Measurements from ENCODE around the gene SS18L1. TPM values are rescaled to one million over a fixed set of nuclear protein-coding genes. Genes with fewer than 3 reads are reported as not detected.
A peak's percentile ranks its signal among the peaks of the same experiment; 100 is the strongest.

SS18L1 gene
- polyA plus RNA-seq, 5 donors: 19.2 to 26.8 (median 23.8) TPM

DNA sequence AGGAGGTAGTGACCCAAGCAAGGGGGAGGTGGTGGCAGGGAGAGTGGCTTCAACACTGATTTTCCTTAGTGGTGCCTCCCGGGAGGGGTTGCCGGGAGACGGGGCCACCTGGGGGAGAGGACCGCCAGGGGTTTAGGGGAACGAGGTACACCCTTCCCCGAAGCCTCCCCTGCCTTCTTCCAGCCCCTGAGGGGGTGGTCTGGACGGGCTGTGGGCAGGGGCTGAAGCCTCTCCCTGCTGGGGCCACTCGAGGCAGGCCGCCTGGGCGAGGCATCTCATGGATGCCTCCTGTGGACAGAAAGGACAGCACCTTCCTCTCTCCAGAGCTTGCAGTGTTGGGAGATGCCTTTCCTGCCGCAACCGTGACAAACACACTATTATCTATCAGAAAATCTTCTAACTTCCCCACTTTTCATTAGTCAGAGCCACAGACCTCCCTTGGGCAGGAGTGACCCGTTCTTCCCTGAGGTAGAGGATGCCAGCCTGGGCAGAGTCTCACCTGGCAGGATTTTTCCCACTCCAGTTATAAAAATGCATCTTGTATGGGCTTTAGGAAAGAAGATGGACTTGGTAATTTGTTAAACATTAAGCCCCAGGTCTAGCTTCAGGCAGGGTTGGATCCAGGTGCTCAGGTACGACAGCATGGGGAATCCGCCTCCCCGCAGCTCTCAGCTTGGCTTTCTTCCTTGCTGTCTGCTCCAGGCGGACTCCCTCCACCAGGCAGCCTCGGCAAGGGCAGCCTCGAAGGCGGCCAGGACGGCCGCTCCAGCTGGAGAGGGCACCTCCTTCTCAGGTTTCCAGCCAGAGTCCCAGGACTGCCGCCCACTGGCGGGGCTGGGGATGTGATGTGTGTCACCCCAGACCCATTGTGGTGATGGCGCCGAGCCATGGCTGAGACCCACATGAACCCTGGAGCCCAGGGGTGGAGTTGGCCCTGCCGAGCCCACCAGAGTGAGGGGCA is 65.5 kb downstream of the SS18L1 start:
- no peak for DNase-seq

DNA sequence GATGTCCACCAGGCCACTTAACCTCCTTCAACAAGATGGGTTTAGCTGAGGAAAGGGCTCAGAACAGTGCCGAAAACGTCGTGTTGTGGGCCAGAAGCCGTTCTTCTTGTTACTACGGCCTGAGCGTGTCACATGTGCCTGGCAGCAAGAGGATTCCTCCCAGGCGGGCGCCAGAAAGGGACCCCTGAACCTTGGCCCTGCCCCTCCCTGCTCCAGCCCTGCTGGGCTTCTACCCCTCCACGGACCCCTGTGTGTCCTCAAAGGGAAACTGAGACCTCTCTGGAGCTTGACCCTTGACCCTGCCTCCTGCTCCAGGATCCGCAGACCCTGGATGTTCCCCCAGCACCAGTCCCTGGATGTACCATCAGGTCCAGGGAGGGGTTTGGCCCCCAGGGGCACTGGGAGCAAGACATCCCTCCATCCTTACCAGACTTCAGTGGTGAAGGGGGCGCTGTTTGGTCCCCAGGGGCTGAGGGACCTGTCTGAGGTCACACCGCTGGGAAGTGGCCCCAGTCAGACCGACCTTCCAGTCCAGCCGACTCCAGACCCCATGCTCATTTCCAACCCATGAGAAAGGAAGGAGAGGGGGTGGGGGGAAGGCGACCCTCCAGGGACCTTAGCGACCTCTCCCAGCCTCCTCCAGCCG is 66.4 kb downstream of the SS18L1 start:
- no peak for DNase-seq

DNA sequence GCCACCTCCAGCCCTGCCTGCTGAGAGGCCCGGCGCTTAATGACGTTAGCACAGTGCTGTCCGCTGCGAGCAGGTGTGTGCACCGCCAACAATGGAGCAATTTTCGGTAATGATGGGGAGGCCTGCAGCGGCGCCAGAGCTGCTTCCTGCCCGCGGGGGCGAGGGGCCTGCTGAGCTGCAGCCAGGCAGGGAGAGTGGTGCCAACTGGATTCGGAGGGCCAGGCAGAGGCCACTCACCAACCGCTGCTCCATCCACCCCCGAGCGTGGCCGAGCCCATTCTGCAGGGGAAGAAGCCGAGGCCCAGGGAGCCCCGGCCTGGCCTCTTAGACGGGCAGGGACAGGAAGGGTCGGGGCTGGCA is 66.9 kb downstream of the SS18L1 start:
- no peak for DNase-seq

DNA sequence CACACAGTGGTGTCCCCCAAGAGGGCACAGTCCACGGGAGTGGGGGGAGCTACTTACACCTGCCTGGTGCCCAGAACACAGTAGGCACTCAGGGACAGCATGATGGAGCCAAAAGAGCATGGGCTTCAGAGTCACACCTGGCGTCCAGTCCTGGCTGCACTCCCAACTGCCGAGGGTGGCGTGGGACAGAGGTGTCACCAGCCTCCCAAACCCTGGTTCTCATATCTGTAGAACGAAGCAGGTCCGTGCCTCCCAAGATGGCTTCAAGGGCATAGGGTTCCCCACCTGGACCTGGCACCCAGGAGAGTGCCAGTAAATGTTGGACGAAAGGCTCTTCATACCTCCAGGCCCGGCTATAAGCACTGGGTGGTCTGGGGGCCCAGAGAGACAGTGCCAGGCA is 67.6 kb downstream of the SS18L1 start:
- no peak for DNase-seq

DNA sequence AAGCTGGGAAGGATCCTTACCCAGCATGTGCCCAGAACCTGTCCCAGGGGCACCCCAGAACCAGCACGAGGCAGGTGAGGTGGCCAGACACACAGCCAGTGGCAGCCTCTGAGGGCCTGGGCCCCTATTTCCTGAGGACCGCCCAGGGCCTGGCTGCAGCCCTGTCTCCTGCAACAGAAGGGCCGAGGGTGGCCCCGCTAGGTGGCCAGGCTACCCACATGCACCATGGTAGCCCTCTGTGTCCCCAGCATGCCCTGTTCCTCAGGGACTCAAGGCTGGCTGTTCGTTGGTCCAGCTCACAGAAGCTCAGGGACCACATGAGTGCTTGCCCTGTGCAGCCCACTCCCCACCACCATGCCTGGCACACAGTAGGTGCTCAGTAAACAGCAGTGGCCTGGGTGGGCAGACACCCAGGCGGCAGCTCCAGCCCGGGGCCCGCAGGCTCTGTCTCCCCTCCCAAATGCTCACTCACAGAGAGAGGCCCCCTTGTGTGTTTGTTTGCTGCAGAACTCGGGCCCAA is 68.3 kb downstream of the SS18L1 start:
- no peak for DNase-seq

DNA sequence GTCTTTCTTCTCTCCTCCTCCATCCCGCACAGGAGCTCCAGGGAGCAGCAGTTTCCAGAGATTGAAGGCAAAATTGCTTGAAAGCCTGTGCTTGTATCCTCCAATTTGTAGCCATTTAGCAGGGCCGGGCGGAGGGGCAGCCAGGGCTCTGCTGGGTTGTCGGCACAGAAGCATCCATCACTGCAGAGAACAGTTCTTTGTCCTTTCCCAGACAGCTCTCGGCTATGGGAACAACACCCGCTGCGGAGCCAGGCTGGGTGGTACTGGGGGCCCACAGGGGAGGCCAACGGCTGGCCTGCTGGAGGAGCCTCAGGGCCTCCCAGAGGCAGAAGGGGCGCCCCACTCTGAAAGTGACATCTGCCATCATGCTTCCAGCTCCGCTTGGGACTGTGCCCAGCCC is 68.7 kb downstream of the SS18L1 start:
- no peak for DNase-seq

DNA sequence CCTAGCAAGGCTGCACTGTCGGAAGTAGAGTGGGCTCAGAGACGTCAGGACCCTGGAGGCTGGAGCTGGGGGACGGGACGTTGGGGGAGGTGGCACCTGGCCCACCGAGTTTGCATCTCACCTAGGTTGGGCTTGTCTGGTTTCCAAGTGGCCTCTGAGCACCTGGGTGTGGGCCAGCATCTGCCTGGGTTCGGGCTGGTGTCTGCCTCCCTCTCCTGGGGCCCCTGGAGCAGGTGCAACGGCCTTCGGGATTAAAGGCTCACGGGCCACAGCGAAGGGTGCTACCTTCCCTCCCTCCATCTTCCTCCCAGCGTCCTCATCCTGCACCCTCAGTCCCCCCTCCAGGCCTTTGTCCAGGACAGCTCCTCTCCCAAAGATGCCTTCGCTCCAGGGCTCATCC is 70.5 kb downstream of the SS18L1 start:
- DNase-seq: no peak

DNA sequence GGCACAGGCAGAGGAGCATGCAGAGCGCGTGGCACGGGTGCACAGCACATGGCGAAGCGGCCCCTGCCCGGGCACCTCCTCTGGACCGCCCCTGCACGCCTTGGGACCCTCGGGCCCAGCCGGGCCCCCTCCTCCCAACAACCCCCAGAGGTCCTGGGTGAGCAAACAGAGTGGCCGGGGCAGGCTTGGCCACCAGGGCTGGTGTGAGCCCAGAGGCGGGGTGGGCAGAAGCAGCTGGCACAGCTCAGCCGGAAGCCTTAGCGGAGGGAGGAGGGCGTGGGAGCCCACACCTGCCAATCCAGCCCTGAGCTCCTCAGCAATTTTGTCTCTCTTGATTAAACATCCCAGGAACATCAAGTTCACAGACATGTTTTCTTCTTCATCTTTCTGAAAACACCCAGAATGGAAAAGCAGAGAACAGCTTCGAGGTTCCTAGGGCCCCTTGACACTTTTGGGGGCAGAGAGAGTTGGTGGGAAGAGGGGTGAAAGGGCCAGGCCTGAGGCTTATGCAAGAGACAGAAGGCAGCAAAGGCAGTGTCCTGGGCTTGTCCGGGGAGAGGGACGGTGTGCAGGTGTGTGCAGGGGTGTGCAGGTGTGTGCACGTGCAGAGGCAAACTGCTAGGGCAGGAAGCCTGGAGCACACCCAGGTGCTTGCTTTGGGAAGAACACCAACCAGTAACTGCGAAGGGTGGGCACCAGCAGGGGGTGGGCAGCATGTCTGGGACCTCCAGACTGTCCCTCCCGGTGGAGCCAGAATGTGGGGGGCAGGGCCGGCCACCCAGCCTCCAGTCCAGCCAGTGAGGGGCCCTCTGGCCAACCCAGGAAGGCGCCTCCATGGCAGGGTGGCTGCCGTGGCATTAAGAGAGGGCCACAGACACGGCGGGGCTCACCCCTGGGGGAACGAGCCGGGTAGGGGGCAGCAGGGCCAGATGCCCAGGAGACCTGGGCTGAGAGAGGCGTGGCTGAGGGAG is 71.7 kb downstream of the SS18L1 start:
- no peak for DNase-seq

DNA sequence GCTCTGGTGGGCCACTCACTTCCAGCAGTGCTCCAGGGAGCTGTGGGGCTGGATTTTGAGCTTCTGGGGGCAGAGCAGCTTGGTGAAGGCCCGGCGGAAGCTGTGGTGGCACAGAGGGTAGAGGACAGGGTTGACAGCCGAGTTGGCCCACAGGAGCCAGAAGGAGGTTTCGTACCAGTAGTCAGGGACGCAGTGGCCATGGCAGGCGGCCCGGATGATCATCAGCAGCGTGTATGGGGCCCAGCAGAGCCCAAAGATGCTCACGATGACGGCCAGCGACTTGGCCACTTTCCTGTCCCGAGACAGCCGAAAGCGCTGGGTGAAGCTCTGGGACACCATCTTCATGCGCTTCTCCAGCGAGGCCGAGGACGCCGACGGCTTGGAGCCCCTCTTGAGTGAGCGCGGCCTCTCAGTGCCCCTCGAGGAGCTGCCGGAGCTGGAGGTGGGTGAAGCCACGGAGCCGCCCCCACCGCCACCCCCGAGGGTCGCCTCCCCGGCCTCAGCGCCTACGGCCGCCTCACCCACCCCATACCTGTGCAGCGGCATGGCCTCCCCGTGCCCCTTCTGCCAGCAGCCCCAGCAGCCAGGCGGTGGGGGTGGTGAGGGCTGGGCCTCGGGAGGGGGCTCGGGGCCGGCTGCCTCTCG is 72.5 kb downstream of the SS18L1 start:
- no peak for DNase-seq

DNA sequence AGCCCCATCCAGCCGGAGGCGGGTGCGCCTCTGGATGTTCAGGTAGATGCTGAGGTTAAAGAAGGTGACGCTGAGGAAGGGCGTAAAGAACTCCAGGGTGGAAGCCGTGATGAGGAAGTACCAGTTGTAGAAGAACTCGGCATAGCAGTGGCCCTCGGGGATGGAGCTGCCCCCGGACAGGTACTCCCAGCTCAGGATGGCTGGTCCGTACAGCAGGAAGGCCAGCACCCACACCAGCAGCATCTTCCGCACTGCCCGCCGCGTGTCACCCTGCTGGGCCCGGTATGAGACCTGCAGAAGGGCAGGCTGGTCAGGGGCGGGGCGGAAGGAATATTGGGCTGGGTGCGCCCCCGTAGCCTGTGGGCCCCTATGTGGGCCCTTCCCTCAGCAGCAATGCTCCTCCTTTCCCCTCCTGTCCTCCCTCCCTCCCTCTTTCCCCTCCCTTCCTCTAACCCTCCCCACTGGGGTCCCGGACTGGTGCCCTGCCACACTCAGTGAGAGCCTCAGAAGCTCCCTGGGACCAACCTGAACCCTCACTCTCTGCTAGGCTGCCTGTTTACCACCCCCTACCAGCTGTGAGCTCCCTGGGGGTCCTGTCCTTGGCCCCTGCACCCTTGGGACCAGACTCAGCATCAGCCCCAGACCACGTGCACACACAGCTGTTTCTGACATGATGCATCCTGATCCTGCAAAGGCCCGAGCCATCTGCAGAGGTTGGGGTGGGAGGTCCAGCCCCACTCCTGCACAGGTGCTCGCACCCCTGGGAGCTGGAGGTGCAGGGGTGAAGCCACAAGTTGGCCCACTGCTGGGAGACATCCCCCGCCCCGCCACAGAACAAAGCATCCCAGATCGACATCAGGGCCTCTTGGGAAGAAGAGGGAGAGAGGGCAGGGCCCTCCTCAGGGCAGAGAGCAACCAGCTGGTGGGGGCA is 73.3 kb downstream of the SS18L1 start:
- no peak for DNase-seq

DNA sequence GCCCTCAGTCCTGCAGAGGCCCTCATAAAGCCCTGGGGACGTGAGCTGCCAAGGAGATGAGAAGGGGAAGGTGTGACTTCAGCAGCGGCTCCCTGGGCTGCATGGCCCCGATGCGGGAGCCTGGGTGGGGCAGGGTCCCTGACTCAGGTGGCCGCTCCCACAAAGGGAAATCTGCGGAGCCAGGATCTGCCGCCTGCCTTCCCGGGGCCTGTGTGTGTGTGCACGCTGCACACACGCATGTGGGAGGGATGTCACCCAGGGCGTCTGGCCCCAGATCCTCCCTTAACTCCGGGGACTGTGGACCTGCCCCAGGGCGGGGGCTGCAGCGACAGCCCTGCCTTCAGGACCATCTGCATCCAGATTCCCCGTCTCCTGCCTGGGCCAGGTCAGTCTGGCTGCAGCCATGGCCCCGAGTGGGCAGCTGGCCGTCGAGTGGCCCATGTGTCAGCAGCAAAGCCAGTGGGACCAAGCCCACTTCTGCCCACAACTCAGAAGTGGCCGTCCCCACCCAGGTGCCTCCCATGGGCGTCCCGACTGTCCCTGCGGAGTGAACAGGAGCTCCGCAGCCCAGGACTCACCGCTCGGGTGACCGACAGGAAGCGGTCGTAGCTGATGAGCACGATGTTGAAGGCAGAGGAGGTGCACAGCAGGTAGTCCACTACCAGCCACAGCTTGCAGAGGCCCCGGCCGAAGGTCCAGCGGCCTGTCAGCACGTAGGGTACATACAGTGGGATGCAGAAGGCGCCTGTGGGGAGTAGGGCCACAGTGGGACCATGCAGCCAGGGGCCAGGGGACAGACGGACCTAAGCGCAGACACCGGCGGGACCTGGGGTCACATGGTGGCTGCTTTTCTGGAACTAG is 74.6 kb downstream of the SS18L1 start:
- DNase-seq: no peak

DNA sequence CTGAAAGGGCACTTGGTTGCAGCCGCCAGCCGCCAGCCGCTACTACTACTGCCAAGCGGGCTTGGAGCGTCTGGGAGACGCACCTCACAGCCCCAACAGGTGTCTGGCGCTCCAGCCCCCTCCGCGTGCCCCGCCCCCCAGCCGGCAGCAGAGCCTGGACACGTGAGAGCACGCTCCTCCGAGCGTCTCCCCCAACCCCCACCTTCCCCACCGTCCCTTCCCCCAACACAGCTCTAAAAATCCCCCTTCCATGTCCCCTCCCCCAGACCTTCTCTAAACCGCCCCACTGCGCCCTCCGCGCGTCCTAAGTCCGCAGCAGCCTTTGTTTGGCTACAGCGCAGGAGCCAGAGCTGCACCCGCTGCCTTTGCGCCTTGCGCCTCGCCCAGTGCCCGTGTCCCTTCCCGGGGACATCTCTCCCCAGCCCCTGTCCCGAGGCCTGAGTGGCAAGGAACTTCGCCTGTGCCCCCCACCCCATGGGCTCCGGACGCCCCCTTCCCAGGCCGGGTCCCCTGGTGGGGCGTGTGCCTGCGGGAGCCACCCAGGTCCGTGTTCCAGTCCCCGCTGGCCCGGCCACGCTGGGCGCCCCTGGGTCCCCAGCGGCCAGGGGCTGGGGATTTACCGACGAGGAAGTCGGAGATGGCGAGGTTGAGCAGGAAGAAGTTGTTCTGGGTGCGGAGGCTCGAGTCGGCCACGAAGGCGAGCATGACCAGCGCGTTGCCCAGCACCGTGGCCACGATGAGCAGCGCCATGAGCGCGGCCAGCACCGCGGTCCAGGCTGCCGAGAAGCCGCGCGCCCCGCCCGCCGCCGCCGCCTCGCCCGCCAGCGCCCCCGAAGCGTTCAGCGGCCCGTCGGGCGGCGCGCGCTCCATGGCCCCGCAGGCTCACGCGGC is 75.8 kb downstream of the SS18L1 start:
- no peak for DNase-seq

DNA sequence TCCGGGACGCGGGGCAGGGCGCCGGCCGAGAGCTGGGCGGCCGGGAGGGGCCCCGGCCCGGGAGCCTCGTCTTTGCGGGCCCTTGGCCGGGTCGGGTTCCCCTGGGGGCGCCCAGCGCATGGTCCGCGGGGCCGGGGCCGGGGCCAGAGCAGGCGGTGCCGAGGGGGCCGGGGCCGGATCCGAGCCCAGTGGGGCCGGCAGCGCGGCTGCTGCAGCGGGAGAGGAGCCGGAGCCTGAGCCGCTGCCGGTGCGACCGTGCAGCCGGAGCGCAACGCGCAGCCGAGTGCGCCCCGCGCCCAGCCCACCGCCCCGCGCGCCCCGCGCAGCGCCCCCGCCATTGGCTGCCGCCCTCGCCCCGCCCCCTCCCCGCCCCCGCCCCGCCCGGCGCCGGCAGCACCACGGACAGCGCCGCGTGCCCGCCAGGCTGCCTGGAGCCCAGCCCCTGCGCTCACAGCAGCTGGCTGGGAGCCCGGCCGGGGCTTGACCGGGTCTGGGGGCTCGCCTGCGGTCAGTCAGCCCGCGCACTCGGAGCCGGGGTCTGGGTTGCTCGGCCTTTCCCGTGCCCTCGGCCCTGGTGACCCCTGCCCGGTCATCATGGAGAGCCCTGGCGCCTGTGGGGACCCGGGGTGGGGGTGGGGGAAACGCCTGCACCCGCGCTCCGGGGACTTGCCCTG is 76.6 kb downstream of the SS18L1 start, which contains the start of gene HRH3:
HRH3 (minus strand) TSS at position 287 of the 674 bp plus-strand sequence. CDS start 308 bp downstream, outside the sequence.
- DNase-seq: peak in 1 of 2 donors; percentile 57

DNA sequence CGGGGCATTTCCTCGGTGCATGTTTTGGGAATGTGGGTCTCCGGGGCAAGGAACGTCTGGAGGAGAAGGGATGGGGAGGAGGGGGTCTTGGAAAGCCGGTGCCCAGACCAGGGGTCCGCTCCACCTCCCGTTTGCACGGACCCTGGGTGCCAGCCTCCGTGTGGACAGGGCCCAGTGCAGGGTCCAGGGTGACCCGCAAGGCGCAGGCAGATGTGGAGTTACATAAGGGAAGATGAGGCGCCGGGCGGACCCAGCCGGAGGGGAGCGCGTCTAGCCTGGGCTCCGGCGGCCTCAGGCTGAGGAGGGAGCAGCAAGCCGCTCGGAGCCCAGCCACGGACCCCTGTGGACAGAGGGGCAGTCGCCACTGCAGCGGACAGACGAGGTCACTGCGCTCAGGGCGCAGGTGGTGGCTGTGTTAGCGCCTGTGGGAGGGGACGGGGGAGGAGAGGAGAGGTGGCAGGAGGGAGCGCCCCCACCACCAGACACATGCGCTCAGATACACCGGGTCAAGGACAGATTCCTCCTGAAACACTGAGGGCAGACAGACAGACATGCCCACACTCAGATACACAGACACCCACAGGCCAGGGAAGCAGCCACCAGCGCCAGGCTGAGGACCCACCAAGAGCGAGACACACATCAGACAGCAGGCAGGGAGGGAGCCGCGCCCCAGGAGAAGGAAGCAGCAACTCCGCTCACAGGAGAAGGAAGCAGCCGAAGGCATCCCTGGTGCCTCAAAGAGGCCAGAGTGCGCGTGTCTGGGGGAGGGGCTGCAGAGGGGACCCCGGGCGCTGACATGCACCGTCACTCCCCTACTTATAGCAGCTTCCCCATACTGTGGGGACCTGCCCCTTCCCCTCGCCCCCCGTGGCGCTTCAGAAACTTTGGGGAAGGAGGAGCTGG is 77.3 kb downstream of the SS18L1 start:
- no peak for DNase-seq

DNA sequence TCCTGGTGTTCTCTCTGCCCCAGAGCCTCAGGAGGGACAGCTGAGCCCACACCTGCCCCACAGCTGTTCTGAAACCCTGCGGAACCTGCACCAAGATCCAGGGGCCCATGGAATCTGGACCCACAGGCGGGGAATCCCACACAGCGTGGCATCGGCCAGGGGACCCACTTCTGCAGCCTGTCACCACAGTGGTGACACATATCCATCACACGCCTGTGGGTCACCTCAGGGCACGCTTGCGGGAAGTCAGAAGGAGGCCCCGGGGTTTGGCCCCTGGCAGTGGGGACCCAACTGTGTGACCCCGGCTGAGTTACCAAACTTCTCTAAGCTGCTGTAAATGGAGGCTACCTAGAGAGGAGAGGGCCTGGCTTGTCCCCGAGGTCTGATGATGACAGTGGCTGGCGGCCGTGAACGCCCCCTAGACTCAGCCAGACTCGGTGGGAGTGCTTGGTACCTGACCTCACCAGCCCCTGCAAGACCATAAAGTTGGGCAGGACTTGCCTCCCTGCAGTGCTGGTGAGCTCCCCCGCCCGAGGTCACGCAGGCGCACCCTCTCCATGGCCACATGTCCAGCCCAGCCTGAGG is 78.8 kb downstream of the SS18L1 start:
- DNase-seq: no peak

DNA sequence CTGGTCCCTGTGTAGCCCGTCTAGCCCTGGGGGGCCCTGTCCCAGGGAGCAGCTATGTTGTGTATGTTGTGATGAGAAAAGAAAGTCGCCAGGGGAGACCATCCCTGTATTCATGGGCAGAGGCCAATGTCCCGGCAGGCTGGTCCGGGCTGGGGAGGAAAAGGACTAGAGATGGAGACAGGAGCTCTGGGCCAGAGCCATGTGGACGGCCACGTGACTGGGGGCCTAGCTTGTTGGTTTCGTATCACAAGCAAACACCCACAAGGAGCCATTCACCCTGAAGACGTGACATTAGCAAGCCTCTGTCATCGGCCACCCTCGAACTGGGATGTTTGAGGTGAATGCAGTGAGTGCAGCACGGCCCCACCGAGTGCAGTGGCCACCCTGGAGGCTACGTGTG is 79.4 kb downstream of the SS18L1 start:
- no peak for DNase-seq
